ENCODE data around the gene INSIG2. TPM values are rescaled to one million over a fixed set of nuclear protein-coding genes. Genes with fewer than 3 reads are reported as not detected.

Gene INSIG2
- total RNA-seq, 1 donor from 2014 or later, result 6.8 TPM

DNA sequence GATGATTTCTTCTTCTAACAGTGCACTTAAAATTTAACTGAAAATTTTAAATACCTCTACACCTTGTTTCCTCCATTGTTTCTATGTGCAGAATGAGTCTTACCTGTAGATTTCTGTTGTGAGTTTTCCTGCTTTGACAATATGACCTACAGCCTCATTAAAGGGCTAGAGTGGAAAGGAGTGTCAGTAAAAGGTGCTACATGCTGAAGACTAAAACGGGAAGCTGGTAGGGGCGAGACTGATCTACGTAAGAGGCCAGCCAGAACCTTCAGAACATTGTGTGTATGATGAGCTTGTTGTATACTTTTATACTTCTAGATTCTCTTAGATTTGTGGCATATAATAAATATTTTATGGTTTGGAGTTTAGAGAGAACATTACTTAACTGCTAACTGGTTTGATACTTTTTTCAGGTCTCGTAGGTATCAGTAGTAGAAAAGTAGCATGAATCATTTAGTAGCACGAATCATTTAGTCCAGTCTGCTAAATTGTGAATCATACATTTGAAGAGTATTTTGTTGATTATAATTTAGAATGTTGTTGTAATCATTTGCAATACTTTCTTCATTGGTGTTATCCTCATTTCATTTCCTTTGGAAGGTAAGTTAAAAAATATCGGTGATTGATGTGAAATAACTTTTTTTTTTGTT, 14.3 kb downstream of the INSIG2 start:
- no peak for ATAC-seq

DNA sequence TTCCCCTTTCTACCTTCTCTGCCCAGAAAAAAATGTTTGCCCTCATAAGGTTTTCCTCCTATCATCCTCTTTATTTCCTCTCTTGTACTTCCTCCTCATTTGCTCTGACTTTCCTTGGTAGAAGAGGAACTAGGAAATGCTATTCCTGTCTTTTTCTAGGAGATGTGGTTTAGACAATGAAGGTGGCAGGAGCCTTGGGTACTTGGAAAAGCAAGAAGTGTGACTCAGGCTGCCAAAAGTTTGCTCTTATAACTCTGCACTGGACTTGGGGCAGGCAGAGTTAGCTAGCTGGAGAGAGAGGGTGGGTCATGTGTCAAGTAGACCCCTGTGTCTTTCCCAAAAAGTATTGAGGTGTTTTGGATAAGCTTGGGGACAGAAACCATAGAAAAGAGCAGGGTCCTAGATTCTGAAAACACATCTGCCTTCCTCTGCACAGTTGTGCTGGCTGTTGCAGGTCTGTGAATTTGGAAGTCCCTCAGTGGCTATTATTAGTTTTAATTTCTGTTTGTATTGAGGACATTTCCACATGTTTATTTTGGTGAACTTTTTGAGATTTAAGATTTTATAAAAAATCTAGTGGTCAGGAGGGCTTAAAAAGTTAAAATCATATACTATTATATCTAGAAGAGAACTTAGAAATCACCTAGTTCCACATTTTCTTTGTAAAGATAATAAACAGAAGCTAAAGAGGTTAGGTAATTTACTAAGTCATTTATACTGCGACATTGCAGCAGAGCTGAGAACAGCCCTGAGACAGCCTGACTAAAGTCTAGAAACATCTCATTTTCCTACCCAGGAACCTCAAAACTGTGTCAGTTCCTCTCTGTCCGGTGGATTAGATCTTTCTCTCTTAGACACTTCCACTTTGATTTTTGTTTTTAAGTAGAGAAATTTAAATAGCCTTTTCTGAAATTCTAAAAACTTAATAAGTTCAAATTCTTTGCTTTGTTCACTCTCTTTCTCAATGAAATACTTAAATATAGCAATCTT, 16.0 kb downstream of the INSIG2 start:
- ATAC-seq, result no peak

DNA sequence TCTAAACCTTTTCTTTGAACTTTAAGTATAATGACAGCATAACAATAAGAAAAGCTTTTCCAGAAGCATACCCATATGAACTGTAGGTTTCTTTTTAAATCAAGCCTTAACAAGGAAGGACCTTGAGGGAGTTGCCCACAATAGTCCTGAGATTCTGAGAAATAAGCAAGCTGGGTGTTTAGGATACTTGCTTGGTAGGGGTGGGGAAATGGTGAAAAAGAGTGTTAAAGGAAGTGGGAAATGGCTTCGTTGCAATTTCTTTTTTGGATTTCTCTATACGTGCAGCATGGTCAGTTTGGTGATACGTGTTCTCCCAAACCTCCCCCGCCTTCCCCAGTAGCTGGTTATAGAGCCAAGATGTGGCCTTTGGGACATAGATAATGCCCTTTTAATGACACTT, 17.2 kb downstream of the INSIG2 start:
- ATAC-seq, result no peak

DNA sequence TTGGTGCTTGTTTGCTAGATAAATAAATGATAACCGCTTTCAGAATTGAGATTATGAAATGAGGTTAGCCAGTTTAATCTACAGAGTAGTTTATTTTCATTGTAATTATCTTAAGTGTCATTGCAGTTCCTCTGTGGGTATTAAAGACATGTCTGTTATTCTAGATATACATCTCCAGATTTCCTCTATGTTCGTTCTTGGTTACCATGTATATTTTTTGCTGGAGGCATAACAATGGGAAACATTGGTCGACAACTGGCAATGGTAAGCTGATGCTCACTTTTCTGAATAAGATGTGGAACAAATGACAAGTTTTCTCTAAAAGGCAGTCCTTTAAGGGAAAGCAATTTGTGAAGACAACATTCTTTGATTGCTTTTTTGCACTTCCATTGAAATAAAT, 18.7 kb downstream of the INSIG2 start:
- ATAC-seq, result no peak

- ATAC-seq, result no peak
Observed at GRCh38 chr2:118110310-118110709, 22.0 kb downstream of the INSIG2 start.

- no peak for ATAC-seq
Observed at GRCh38 chr2:118110991-118111390, 22.7 kb downstream of the INSIG2 start.

DNA sequence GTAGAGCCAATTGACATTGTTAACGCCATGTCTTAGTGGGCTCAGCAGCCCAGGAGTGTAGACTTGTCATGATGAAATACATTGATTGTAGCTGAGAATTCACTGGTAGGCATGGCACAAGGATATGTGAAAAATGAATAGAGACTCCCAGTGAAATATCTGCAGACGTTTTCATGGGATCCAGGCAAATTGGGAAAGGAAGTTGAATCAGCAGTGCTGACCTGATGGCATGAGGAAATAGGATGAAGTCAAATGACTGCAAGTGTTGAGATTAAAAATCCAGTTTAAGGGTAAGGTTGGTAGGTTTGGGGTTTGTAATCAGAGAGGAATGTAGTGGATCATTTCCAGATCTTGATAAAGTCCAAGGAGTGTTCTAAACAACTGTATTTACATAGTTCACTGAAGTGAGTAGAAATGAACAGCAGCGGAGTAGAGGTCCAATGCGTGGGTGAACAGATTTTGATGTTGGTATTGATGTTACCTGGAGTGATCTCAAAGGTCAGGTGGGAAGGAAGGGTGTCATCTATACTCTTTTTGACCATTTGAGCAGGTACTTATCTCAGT, 24.6 kb downstream of the INSIG2 start:
- no peak for ATAC-seq

DNA sequence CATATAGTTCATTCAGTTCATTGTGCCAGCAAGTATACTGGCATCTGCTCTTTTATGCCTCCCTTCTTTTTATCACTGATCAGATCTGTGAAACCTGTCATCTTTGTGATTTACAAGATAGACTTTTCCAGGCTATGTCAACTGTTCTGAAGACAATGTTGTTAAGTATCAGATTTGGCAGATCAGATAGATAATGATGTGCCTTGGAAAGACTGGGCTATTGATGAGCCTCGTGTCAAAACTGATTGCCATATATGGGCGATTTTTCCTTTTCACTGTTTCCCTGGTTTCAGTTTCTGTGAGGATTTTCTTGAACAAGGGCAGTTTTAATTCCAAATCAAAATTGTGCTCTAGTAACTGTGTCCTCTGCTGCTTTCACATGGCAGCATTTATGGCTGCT, 26.6 kb downstream of the INSIG2 start:
- ATAC-seq, result no peak

DNA sequence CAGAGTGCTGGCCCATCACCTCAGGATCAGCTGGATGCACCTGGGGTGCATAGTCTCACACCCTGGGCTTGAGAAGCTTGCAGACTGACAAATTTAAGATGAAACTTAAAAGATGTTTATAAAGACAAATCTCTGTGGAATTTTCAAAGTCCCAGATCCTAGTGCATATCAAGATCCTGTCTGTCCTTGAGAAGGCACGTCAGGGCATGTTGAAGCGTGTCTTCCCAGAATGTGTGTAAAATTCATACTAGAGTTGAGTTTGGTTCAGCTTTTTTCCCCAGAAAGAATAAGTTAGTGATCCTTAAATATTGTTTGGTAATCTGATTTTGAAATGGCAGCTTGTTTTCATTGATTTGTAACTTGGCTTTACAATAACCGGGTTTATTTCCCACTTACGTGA, 27.5 kb downstream of the INSIG2 start:
- ATAC-seq, result no peak

GRCh38 chr2:118118479-118118878, 30.2 kb downstream of the INSIG2 start:
- ATAC-seq, result no peak

DNA sequence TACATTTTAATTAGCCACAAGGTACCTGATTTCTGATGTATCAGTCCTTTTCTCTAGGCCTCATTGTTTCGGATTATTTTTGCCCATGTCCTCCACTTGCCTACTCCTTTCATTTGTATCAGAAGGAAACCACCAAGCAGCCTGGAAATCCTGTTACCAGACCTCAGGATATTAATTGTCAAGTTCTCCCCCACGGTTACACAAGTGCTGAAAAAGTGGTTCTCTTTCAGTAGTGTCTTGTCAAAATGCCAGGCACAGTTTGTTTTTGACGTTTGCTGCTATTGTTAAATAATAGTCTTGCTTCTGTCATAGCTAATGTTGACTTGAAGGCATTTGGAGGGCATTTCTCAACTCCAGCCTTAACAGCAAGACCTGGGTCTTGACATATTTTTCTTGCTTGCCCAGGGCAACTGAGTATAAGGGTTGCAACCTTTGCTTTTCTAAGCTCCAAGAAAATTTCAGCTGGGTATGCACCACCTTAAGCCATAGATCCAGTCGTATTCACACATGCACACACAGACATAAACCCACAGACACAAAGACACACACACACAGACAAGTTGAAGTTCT, 31.0 kb downstream of the INSIG2 start:
- ATAC-seq, result no peak

- no peak for ATAC-seq
Observed at GRCh38 chr2:118119761-118120400, 31.6 kb downstream of the INSIG2 start.

DNA sequence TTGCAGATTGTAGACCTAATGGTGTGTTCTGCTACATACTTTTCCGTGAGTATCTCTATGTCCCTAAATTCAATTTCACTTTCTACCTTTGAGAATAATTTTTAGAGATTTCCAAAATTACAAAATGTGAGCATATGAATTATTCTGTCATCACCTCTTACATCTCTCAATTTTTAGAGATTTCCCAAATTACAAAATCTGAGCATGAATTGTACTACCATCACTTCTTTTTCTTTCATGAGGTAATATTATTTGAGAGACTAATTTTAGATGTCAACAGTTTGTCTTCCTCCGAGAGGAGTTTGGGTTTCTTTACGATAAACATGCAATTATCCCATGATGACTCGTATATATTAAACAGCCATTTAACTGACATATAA, 32.1 kb downstream of the INSIG2 start:
- ATAC-seq, result no peak

DNA sequence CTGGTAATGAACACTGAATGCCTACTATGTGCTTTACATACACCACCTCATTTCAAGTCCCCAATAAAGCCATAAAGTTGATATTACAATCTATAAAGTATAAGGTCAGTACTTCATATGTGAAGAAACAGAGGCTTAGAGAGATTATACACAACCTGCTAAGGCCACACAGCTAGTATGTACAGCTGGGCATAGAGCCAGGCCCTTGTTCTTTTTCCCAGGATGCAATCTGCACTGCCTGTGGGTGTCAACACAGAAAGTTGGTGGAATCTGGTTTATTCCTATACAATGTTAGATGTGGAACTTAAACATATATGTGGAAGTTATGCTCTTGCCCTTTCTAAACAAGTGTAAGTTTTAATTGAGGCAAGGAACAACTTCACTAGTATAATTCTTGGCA, 32.8 kb downstream of the INSIG2 start:
- no peak for ATAC-seq

DNA sequence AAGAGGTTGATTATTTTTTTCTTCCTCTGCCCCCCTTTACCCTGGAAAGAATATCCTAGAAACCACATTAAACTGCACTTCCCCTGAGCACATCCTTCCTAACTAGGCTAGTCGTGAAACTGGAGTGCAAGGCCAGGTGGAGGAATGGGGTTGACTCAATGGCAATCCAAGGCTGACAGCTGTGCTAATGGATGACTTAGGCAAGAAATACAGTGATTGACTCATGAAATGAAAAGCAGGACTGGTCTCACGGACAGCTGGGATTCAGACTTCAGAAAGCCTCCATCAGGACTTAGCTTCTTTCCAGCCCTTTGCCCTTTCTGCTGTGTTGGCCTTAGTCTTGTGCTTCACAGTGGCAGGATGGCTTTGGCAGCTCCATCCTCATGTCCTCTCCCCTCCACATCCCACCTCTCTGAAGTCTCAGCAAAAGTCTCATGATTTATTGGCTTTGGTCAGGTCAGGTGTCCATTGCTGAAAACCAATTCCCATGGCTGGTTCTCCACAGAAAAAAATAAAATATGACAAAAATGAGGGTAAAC, 33.8 kb downstream of the INSIG2 start:
- ATAC-seq, result no peak

DNA sequence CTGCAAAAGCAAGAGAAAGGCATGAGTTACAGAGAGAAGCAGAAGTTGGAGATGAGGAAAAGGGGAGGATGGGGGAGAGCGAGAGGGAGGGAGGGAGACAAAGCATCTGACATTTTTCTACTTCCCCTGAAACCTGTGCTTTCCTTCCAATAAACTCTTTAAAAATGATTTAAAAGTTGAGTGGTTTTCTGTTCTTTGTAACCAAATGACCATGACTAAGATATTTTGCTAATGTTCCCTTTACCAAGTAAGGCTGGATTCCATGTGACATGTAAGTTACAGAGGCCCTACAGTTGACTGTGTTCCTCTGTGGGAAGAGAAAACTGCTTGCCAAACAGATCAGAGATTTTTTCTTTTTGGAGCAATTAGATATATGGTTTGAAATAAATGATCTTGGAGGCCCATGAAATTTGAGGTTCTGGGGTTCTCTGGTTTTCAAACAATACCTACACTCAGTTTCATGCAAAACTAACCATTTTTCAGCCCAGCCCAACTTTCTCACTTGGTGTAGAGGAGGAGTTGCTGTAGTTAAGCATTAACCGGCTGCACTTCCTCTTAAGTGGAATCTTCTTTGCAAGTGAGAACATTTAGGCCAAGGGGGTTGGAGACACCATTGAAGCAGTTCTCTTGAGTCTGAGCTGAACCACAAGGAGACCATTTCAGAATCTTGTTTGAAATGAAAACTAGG, 34.5 kb downstream of the INSIG2 start:
- ATAC-seq, result no peak

GRCh38 chr2:118123561-118124232, 35.4 kb downstream of the INSIG2 start:
- peak; percentile 99 for ATAC-seq

GRCh38 chr2:118124288-118124891, 36.1 kb downstream of the INSIG2 start:
- ATAC-seq, result no peak

DNA sequence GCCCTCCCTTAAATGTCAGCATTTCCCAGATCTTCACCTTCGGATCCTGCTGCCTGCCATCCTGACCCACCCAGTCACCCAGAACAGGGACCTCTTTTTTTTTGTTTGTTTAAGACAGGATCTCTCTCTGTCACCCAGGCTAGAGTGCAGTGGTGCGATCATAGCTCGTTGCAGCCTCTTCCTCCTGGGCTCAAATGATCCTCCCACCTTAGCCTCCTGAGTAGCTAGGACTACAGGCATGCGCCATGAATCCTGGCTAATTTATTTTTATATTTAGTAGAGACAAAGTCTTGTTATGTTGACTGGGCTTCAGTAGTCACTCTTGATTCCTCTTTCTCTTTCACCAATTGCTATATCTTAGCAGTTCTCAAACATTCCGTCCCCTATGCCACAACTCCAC, 39.0 kb downstream of the INSIG2 start:
- ATAC-seq, result no peak

GRCh38 chr2:118128826-118129225, 40.6 kb downstream of the INSIG2 start:
- ATAC-seq, result no peak

GRCh38 chr2:118130385-118130784, 42.1 kb downstream of the INSIG2 start:
- no peak for ATAC-seq

All from esophagus mucosa (tissue), 1 donor.